Gastrocnemius medialis (tissue), 4 donors: ENCODE data around the gene EDN3.

Experiments
- CTCF ChIP-seq, 5 experiments: fragments of 450-650 bp in 3 of 5; fragments of 200-600 bp in 2 of 5; sonication (generic) in 2 of 5; IDR thresholded peaks in 4 of 5; conservative IDR thresholded peaks in 1 of 5; 1 replicate in 4 of 5; 2 replicates in 1 of 5; pipeline ENCODE4 v1.5.1; 2016 to 2019; ENCODE audit warnings: antibody characterized with exemption in 5 of 5, mild to moderate bottlenecking in 3 of 5, moderate library complexity in 3 of 5
- POLR2A ChIP-seq, 2 donors: fragments of 450-650 bp; IDR thresholded peaks; one replicate each; pipeline ENCODE4 v1.6.1; 2017; ENCODE audit warnings: antibody characterized with exemption in 2 of 2, mild to moderate bottlenecking in 2 of 2, moderate library complexity in 2 of 2

GRCh38 chr20:59331721-59332329 is 31.4 kb downstream of the EDN3 start:
- no peak for TF ChIP-seq CTCF (IDR thresholded peaks at IDR 0.05 in 4 of 5, conservative IDR thresholded peaks at IDR 0.05 in 1 of 5)
- TF ChIP-seq POLR2A (IDR thresholded peaks at IDR 0.05): no peak
